ENCODE measurements around the gene ADRA2C. TPM values are rescaled to one million over a fixed set of nuclear protein-coding genes. Genes with fewer than 3 reads are reported as not detected.

Gene ADRA2C
- total and polyA plus RNA-seq, 2 of the 13 experiments (the other 11 are each of a cell fraction or from before 2014, with no cell fraction given) = 15.4 to 69.7 TPM

DNA sequence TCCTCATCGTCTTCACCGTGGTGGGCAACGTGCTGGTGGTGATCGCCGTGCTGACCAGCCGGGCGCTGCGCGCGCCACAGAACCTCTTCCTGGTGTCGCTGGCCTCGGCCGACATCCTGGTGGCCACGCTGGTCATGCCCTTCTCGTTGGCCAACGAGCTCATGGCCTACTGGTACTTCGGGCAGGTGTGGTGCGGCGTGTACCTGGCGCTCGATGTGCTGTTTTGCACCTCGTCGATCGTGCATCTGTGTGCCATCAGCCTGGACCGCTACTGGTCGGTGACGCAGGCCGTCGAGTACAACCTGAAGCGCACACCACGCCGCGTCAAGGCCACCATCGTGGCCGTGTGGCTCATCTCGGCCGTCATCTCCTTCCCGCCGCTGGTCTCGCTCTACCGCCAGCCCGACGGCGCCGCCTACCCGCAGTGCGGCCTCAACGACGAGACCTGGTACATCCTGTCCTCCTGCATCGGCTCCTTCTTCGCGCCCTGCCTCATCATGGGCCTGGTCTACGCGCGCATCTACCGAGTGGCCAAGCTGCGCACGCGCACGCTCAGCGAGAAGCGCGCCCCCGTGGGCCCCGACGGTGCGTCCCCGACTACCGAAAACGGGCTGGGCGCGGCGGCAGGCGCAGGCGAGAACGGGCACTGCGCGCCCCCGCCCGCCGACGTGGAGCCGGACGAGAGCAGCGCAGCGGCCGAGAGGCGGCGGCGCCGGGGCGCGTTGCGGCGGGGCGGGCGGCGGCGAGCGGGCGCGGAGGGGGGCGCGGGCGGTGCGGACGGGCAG, 792 bp downstream of the ADRA2C start:
- no peaks in the 10 kb centered on the region for H3K36me3 ChIP-seq (replicated peaks in 1 of 2; ENCODE audit: control insufficient read depth in 1 of 2, insufficient read depth in 2 of 2, low read length in 2 of 2)
- H3K4me2 ChIP-seq (ENCODE audit: low read depth, low read length) = peak overlapping the region; percentile 88
- peaks cover 62% of the 10 kb centered on the region for H3K4me1 ChIP-seq (ENCODE audit: insufficient read depth, low read length)
- H3K27ac ChIP-seq (ENCODE audit: extremely low read length, insufficient read depth, low read length) = no peak overlapping the region
- no peak overlapping the region for H2AFZ ChIP-seq (ENCODE audit: low read length)
- H3K9ac ChIP-seq (ENCODE audit: insufficient read depth, low read depth, low read length) = peak overlapping the region; percentile 59
- H4K20me1 ChIP-seq (ENCODE audit: insufficient read depth, low read length) = no peaks in the 10 kb centered on the region
- H3K9me3 ChIP-seq (ENCODE audit: low read length) = no peaks in the 10 kb centered on the region
- CTCF ChIA-PET (ENCODE audit: low intra/inter-chr PET ratio, low total read pairs) = interaction anchor here (2.5 kb wide), 1 partner anchor 114 kb away, joined by 14 read pairs; no protein-coding TSS in a partner anchor
- POLR2A ChIA-PET = interaction anchor here (0.8 to 6.6 kb wide), 6 partner anchors 16 to 70 kb away, joined by 3 to 87 read pairs (median 3); no protein-coding TSS in a partner anchor
- H3K27me3 ChIP-seq (ENCODE audit: control insufficient read depth in 1 of 2, insufficient read depth in 2 of 2, low read length in 2 of 2) = no peaks in the 10 kb centered on the region
- in situ Hi-C loops (cut with HindIII; ENCODE audit: extremely low pct_ligation_motif_present, low pct_unique_long_range_greater_than_20kb) = no loop called here
- DNase-seq (ENCODE audit: low spot score) (no peak), ATAC-seq (no peak), FAIRE-seq (no peak)
- intact Hi-C loops (cut with micrococcal nuclease; ENCODE audit: unreplicated experiment) = loop anchor here (1.0 kb wide), 1 partner anchor 13 kb away; no protein-coding TSS in a partner anchor
- H3K79me2 ChIP-seq (ENCODE audit: insufficient read depth, low read length) = peaks cover 4% of the 10 kb centered on the region
- 92% methylated on average over 100 of the region's 107 CpGs for WGBS (ENCODE audit: low lambda C conversion rate)
- TSS peak; percentile 70 for BruUV-seq (replicated peaks)
- peak overlapping the region; percentile 32 to 73 (median 72) for H3K4me3 ChIP-seq (replicated peaks in 1 of 3; ENCODE audit: insufficient read depth in 1 of 3, low read depth in 2 of 3, low read length in 3 of 3)
- peak; percentile 78 for TF ChIP-seq HOXA3 (CRISPR knock-in tag; IDR thresholded peaks at IDR 0.05)
- no peak for TF ChIP-seq ZNF883 (CRISPR knock-in tag; IDR thresholded peaks at IDR 0.05; ENCODE audit: not compliant biosample characterization)
- TF ChIP-seq ZNF335 (CRISPR knock-in tag; IDR thresholded peaks at IDR 0.05) = no peak
- TF ChIP-seq ZEB1 (IDR thresholded peaks at IDR 0.05; ENCODE audit: insufficient replicate concordance, low read depth) = no peak
- no peak for TF ChIP-seq ZNF12 (CRISPR knock-in tag; IDR thresholded peaks at IDR 0.05)
- TF ChIP-seq ZNF549 (CRISPR knock-in tag; IDR thresholded peaks at IDR 0.05) = no peak
- TF ChIP-seq SNAI1 (CRISPR knock-in tag; IDR thresholded peaks at IDR 0.05; ENCODE audit: borderline replicate concordance) = no peak
- TF ChIP-seq ZNF788 (CRISPR knock-in tag; IDR thresholded peaks at IDR 0.05; ENCODE audit: borderline replicate concordance) = peak; percentile 46; the same call in 1 of the 2 replicates
- no peak for TF ChIP-seq ZBTB1 (CRISPR knock-in tag; IDR thresholded peaks at IDR 0.05; ENCODE audit: borderline replicate concordance)
- no peak for TF ChIP-seq TRIM24 (CRISPR knock-in tag; IDR thresholded peaks at IDR 0.05)
- no peak for TF ChIP-seq SP2 (CRISPR knock-in tag; IDR thresholded peaks at IDR 0.05)
- TF ChIP-seq ZNF234 (CRISPR knock-in tag; conservative IDR thresholded peaks at IDR 0.05) = no peak
- no peak for TF ChIP-seq ZC3H4 (CRISPR knock-in tag; IDR thresholded peaks at IDR 0.05; ENCODE audit: borderline replicate concordance)
- no peak for TF ChIP-seq ZNF720 (CRISPR knock-in tag; IDR thresholded peaks at IDR 0.05)
- TF ChIP-seq ZNF510 (CRISPR knock-in tag; IDR thresholded peaks at IDR 0.05; ENCODE audit: low read depth) = no peak
- TF ChIP-seq TAF15 (IDR thresholded peaks at IDR 0.05; ENCODE audit: low read depth, low read length, poor library complexity, severe bottlenecking) = no peak
- TF ChIP-seq, protein P1, sequence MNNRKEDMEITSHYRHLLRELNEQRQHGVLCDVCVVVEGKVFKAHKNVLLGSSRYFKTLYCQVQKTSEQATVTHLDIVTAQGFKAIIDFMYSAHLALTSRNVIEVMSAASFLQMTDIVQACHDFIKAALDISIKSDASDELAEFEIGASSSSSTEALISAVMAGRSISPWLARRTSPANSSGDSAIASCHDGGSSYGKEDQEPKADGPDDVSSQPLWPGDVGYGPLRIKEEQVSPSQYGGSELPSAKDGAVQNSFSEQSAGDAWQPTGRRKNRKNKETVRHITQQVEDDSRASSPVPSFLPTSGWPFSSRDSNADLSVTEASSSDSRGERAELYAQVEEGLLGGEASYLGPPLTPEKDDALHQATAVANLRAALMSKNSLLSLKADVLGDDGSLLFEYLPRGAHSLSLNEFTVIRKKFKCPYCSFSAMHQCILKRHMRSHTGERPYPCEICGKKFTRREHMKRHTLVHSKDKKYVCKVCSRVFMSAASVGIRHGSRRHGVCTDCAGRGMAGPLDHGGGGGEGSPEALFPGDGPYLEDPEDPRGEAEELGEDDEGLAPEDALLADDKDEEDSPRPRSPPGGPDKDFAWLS (CRISPR knock-in tag; IDR thresholded peaks at IDR 0.05; ENCODE audit: borderline replicate concordance) = no peak
- TF ChIP-seq, protein P2, sequence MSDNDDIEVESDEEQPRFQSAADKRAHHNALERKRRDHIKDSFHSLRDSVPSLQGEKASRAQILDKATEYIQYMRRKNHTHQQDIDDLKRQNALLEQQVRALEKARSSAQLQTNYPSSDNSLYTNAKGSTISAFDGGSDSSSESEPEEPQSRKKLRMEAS (IDR thresholded peaks at IDR 0.05) = no peak
- TF ChIP-seq ZNF570 (CRISPR knock-in tag; IDR thresholded peaks at IDR 0.05; ENCODE audit: borderline replicate concordance) = no peak
- TF ChIP-seq TGIF2 (CRISPR knock-in tag; IDR thresholded peaks at IDR 0.05) = no peak

All from HepG2 (cell line).